Effector memory CD4-positive, alpha-beta T cell (primary cell): Measurements from ENCODE around the gene SEL1L.
"Not testable (repeated sequence)": the region's sequence is repeated elsewhere in the genome, so short reads cannot be mapped to it uniquely, and the experiment has no call there.

Experiments
- DNase-seq, 3 donors: peaks; one replicate each; pipeline ENCODE4 v3.0.0-alpha.2; 2020
- H3K27ac ChIP-seq: 2 replicates; pipeline ENCODE4 v1.7.0; 2013; ENCODE audit warnings: mild to moderate bottlenecking, low read length, moderate library complexity; ENCODE audit not compliant: insufficient read depth, poor library complexity, severe bottlenecking
- H3K27me3 ChIP-seq: replicated peaks from 2 replicates; pipeline ENCODE4 v1.7.0; 2013; ENCODE audit warnings: mild to moderate bottlenecking, low read length; ENCODE audit not compliant: insufficient read depth, control insufficient read depth, poor library complexity, severe bottlenecking
- H3K36me3 ChIP-seq: 2 replicates; pipeline ENCODE4 v1.7.0; 2013; ENCODE audit warnings: mild to moderate bottlenecking, low read length, moderate library complexity; ENCODE audit not compliant: control insufficient read depth, insufficient read depth
- H3K4me1 ChIP-seq: 2 replicates; pipeline ENCODE4 v1.7.0; 2013; ENCODE audit warnings: low read length, mild to moderate bottlenecking; ENCODE audit not compliant: control insufficient read depth, insufficient read depth, poor library complexity, severe bottlenecking
- H3K4me3 ChIP-seq: 2 replicates; pipeline ENCODE4 v1.7.0; 2013; ENCODE audit warnings: low read length, low read depth, mild to moderate bottlenecking; ENCODE audit not compliant: insufficient read depth, poor library complexity, severe bottlenecking
- H3K9me3 ChIP-seq: 2 replicates; pipeline ENCODE4 v1.7.0; 2013; ENCODE audit warnings: mild to moderate bottlenecking, low read length, moderate library complexity; ENCODE audit not compliant: control insufficient read depth

SEL1L gene

GRCh38 chr14:81557146-81557545 lies 23.5 kb upstream of the SEL1L start:
- Histone ChIP-seq H3K4me3 (no peak overlapping the region), H3K36me3 (no peaks in the 10 kb centered on the region), H3K27me3 (no peaks in the 10 kb centered on the region), H3K4me1 (no peaks in the 10 kb centered on the region), H3K9me3 (no peaks in the 10 kb centered on the region), H3K27ac (no peak overlapping the region)
- no peak for DNase-seq

DNA sequence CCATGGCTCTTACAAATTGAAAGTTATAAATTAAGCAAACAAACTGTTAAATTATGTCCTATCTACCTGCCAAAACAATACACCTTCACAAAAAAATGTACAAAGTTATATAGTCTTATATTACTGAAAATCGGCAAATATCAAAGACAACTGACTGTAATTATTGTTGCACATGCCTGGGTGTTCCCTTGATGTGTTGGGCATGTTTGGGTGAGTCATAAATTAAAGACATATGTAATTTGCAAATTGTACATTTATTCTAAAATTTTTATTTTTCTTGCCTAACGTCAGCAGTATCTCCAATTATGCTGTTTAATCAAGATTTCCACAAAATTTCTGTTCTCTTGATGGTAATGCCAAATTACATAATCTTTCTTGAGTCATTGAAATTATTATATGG lies 22.0 kb upstream of the SEL1L start:
- Histone ChIP-seq H3K27me3 (no peaks in the 10 kb centered on the region), H3K4me1 (no peaks in the 10 kb centered on the region), H3K9me3 (no peaks in the 10 kb centered on the region), H3K4me3 (no peak overlapping the region), H3K36me3 (no peaks in the 10 kb centered on the region), H3K27ac (no peak overlapping the region)
- no peak for DNase-seq

DNA sequence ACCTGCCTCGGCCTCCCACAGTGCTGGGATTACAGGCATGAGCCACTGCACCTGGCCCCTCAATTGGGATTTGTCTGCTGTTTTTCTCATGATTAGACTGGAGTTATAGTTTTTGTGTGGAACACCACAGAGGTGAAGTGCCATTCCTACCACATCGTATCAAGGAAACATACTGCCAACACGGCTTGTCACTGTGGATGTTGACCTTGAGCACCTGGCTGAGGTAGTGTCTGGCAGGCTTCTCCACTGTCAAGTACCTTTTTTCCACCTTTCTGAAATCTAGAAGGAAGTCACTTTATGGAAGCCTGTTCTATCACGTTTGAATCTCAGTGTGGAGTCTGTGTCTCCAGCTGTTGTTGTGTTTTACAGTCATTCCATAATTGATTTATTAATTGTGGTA lies 21.4 kb upstream of the SEL1L start:
- no peaks in the 10 kb centered on the region for H3K27me3 ChIP-seq
- H3K27ac ChIP-seq = no peak overlapping the region
- DNase-seq = no peak
- H3K4me1 ChIP-seq = no peaks in the 10 kb centered on the region
- H3K36me3 ChIP-seq = no peaks in the 10 kb centered on the region
- no peaks in the 10 kb centered on the region for H3K9me3 ChIP-seq
- H3K4me3 ChIP-seq = no peak overlapping the region

DNA sequence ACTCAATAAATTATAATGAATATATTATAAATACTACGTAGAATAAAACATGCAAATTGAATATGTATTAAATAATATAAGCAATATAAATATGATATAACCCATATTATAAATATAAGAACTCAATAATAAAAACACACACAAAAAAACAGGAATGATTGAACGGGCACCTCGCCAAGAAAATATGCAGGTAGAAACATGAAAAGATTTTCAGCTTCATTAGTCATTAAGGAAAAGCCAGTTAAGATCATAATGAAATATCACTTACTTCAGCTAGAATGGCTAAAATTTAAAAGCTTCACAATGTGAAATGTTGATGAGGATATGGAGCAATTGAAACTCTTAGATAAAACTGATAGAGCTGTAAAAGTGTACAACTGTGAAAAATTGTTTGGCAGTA lies 17.8 kb upstream of the SEL1L start:
- H3K9me3 ChIP-seq = no peaks in the 10 kb centered on the region
- H3K4me3 ChIP-seq = no peak overlapping the region
- no peaks in the 10 kb centered on the region for H3K4me1 ChIP-seq

GRCh38 chr14:81550001-81550637 lies 16.5 kb upstream of the SEL1L start:
- Histone ChIP-seq H3K4me1 (no peaks in the 10 kb centered on the region), H3K27me3 (no peaks in the 10 kb centered on the region), H3K36me3 (no peaks in the 10 kb centered on the region), H3K27ac (no peak overlapping the region), H3K9me3 (no peaks in the 10 kb centered on the region), H3K4me3 (no peak overlapping the region)
- no peak for DNase-seq

More for the DNA sequence above, 17.8 kb upstream of the SEL1L start:
- no peak for DNase-seq
- Histone ChIP-seq H3K27me3 (no peaks in the 10 kb centered on the region), H3K36me3 (no peaks in the 10 kb centered on the region), H3K27ac (no peak overlapping the region)

GRCh38 chr14:81541206-81541605 lies 7.6 kb upstream of the SEL1L start:
- H3K36me3 ChIP-seq, DNase-seq, H3K9me3 ChIP-seq, H3K27me3 ChIP-seq, H3K4me1 ChIP-seq, H3K27ac ChIP-seq, H3K4me3 ChIP-seq: not testable (repeated sequence)

- Histone ChIP-seq H3K27me3 (no peaks in the 10 kb centered on the region), H3K27ac (no peak overlapping the region), H3K9me3 (no peaks in the 10 kb centered on the region), H3K4me1 (peaks cover 16% of the 10 kb centered on the region), H3K4me3 (no peak overlapping the region), H3K36me3 (no peaks in the 10 kb centered on the region)
- DNase-seq = no peak
Observed at GRCh38 chr14:81537193-81537592, 3.5 kb upstream of the SEL1L start.

DNA sequence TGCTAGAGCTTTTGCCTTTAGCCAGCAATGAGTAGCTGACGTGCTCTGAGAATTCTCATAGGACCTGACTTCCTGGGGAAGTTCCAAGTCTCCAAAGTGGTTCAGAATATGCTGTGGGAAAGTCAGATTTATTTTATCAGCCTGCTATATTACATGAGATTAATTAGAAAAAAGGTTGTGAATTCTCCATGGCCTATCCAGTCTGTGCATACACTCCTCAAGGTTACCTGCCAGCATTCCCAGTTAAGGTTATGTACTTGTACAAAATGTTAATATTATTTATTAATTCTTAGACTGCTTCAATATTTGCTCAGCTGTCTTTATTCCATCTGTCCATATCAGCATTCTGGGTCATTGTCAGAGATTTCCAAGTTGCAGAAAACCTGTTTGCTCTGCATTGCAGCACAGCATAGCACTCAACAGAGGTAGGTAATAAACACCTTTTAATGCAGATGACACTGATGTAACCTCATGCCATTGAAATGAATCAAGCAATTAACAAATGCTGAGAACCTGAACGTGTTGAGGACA lies 2.7 kb upstream of the SEL1L start:
- Histone ChIP-seq H3K27me3 (no peaks in the 10 kb centered on the region), H3K4me1 (peaks cover 17% of the 10 kb centered on the region), H3K4me3 (no peak overlapping the region), H3K36me3 (no peaks in the 10 kb centered on the region), H3K27ac (no peak overlapping the region), H3K9me3 (no peaks in the 10 kb centered on the region)
- no peak for DNase-seq

- Histone ChIP-seq H3K4me3 (no peak overlapping the region), H3K27ac (no peak overlapping the region)
- no peak for DNase-seq
Observed at GRCh38 chr14:81535396-81536164, 1.9 kb upstream of the SEL1L start.

DNA sequence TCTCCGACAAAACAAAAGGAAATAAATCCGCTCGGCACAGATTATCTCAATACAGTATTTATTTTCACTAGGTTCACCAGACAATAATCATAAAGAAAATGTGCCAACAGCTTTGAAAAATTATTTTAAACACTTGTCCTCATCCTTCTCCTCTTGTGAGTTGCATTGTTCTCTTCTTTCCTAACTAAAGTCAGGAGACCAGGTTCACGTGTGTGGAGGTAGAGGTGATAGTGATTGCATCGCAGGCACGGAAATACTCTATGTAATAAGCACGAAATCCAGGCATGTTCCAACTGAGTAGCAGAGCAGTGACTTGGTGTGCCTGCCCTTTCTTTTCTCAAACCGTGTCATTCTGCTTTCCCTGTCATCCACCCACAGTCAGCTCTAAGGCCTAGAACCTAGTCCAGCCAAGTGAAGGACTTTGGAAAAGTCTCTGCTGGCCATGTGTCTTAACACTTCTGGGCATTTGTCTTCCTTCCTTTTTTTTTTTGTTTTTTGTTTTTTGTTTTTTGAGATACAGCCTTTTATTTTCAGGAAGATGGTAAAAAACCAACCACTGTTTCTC lies 939 bp upstream of the SEL1L start:
- Histone ChIP-seq H3K27ac (no peak overlapping the region), H3K4me3 (no peak overlapping the region)
- no peak for DNase-seq

More at GRCh38 chr14:81535396-81536164, 1.9 kb upstream of the SEL1L start:
- no peaks in the 10 kb centered on the region for H3K9me3 ChIP-seq
- peaks cover 17% of the 10 kb centered on the region for H3K4me1 ChIP-seq
- no peaks in the 10 kb centered on the region for H3K36me3 ChIP-seq
- H3K27me3 ChIP-seq = no peaks in the 10 kb centered on the region

More for the DNA sequence above, 939 bp upstream of the SEL1L start:
- no peaks in the 10 kb centered on the region for H3K36me3 ChIP-seq
- no peaks in the 10 kb centered on the region for H3K9me3 ChIP-seq
- H3K4me1 ChIP-seq = peaks cover 17% of the 10 kb centered on the region
- H3K27me3 ChIP-seq = no peaks in the 10 kb centered on the region
